ENCODE data around the gene TMEM259.

TMEM259 gene

GRCh38 chr19:1015782-1016646, 4.9 kb downstream of the TMEM259 start:
- no peak for TF ChIP-seq CTCF (conservative IDR thresholded peaks at IDR 0.05; ENCODE audit: control insufficient read depth, insufficient read depth, low read depth, low read length)
- H3K4me3 ChIP-seq (ENCODE audit: control insufficient read depth, low read depth, low read length), result no peak overlapping the region
- no peak for DNase-seq (ENCODE audit: low read depth)

- no peak overlapping the region for H3K4me3 ChIP-seq (ENCODE audit: control insufficient read depth, low read depth, low read length)
- DNase-seq (ENCODE audit: low read depth), result no peak
- TF ChIP-seq CTCF (conservative IDR thresholded peaks at IDR 0.05; ENCODE audit: control insufficient read depth, insufficient read depth, low read depth, low read length), result no peak
These were observed 5.7 kb downstream of the TMEM259 start for GRCh38 chr19:1015061-1015781.

GRCh38 chr19:1014161-1015060, 6.5 kb downstream of the TMEM259 start:
- DNase-seq (ENCODE audit: low read depth), result no peak
- H3K4me3 ChIP-seq (ENCODE audit: control insufficient read depth, low read depth, low read length), result no peak overlapping the region
- TF ChIP-seq CTCF (conservative IDR thresholded peaks at IDR 0.05; ENCODE audit: control insufficient read depth, insufficient read depth, low read depth, low read length), result no peak

GRCh38 chr19:1013218-1013617, 7.7 kb downstream of the TMEM259 start:
- no peak for DNase-seq (ENCODE audit: low read depth)

GRCh38 chr19:1012334-1012733, 8.6 kb downstream of the TMEM259 start:
- H3K4me3 ChIP-seq (ENCODE audit: control insufficient read depth, low read depth, low read length), result no peak overlapping the region
- no peak for DNase-seq (ENCODE audit: low read depth)

More at GRCh38 chr19:1013218-1013617, 7.7 kb downstream of the TMEM259 start:
- H3K4me3 ChIP-seq (ENCODE audit: control insufficient read depth, low read depth, low read length), result no peak overlapping the region
- no peak for TF ChIP-seq CTCF (conservative IDR thresholded peaks at IDR 0.05; ENCODE audit: control insufficient read depth, insufficient read depth, low read depth, low read length)

More at GRCh38 chr19:1012334-1012733, 8.6 kb downstream of the TMEM259 start:
- TF ChIP-seq CTCF (conservative IDR thresholded peaks at IDR 0.05; ENCODE audit: control insufficient read depth, insufficient read depth, low read depth, low read length), result no peak

Measured in fibroblast of mammary gland (primary cell).